Heart left ventricle (tissue), 16 donors: ENCODE data around the gene SOX2. TPM values are rescaled to one million over a fixed set of nuclear protein-coding genes. Genes with fewer than 3 reads are reported as not detected.

Experiments used
- ATAC-seq, 4 donors: fragments of 200-7000 bp; cut with Tn5 transposase; one replicate each; pipeline ENCODE4 v1.9.1; 2020 to 2022; ENCODE audit warnings: moderate library complexity in 4 of 4, mild to moderate bottlenecking in 3 of 4, moderate number of reproducible peaks in 1 of 4
- DNase-seq, 5 donors: peaks; one replicate each; pipeline ENCODE4 v3.0.0-alpha.2; 2020
- H3K27ac ChIP-seq, 12 donors: fragments of 200-600 bp; sonication (generic) in 4 of 12; one replicate each; pipeline versions ENCODE4 v1.5.0 to v1.8.0; 2016 to 2022; ENCODE audit warnings: mild to moderate bottlenecking in 2 of 12
- H3K27me3 ChIP-seq, 9 donors: fragments of 200-600 bp; sonication (generic) in 2 of 9; one replicate each; pipeline versions ENCODE4 v1.5.1 to v1.8.0; 2016 to 2022; ENCODE audit warnings: mild to moderate bottlenecking in 3 of 9
- H3K36me3 ChIP-seq, 9 donors: fragments of 200-600 bp; sonication (generic) in 2 of 9; one replicate each; pipeline versions ENCODE4 v1.5.0 to v1.8.0; 2018 to 2022; ENCODE audit warnings: mild to moderate bottlenecking in 2 of 9
- H3K4me1 ChIP-seq, 12 donors: fragments of 200-600 bp; sonication (generic) in 4 of 12; one replicate each; pipeline versions ENCODE4 v1.5.0 to v1.8.0; 2016 to 2022; ENCODE audit warnings: mild to moderate bottlenecking in 3 of 12
- H3K4me3 ChIP-seq, 12 donors: fragments of 200-600 bp; sonication (generic) in 4 of 12; one replicate each; pipeline versions ENCODE4 v1.5.0 to v1.8.0; 2017 to 2022; ENCODE audit warnings: mild to moderate bottlenecking in 9 of 12, moderate library complexity in 4 of 12
- H3K9me3 ChIP-seq, 12 donors: fragments of 200-600 bp; sonication (generic) in 4 of 12; one replicate each; pipeline versions ENCODE4 v1.5.0 to v1.8.0; 2016 to 2022; ENCODE audit warnings: mild to moderate bottlenecking in 1 of 12
- POLR2A ChIP-seq, 2 donors: fragments of 450-650 bp; IDR thresholded peaks; one replicate each; pipeline ENCODE4 v1.6.1; 2017; ENCODE audit warnings: antibody characterized with exemption in 2 of 2, mild to moderate bottlenecking in 2 of 2, moderate library complexity in 2 of 2
- WGBS, 4 donors: extraction: QIAGEN DNeasy Blood & Tissue Kit in 2 of 4; methylation state at CpG; one replicate each; pipeline versions ENCODE4 v1.1.5 to v1.1.7; 2013 to 2018; 5-methylcytosine and 5-hydroxymethylcytosine counted together
- intact Hi-C, 10 donors: fragments of 100-400 bp; cut with DNase I; formaldehyde crosslinking; loops; one replicate each; pipeline versions ENCODE4 v1.11.1 to v1.14.2; 2022
- polyA plus RNA-seq, 2 donors: library from polyadenylated mRNA; stranded (reverse); fragments of 200-250 nt; gene quantifications; one replicate each; pipeline ENCODE4 v1.2.3, GENCODE V29; 2013
- total RNA-seq, 9 donors: library from RNA; depleted of rRNA in 2 of 9; stranded (reverse); fragments of >200 nt in 2 of 9; fragmentation: NEBNext Ultra II Directional in 3 of 9; extraction: Animal tissue kit (Norgen Biotek cat#: 25700) in 3 of 9; gene quantifications; one replicate each; pipeline versions ENCODE4 v1.1.0 to v1.2.4, GENCODE V29; 2016 to 2023
- TF ChIP-seq, protein P1 (sequence below), 12 donors: fragments of 200-600 bp; sonication (generic) in 4 of 12; IDR thresholded peaks; one replicate each; pipeline versions ENCODE4 v1.5.0 to v1.8.0; 2018 to 2022; ENCODE audit warnings: antibody characterized with exemption in 12 of 12, mild to moderate bottlenecking in 5 of 12
- donor health status: ischemic (EF 13 %, LVEDD 7.1; RV severe dilation, severe dysfunction).
- donor health status: healthy with polysubstance abuse.
- donor health status: DM: no; HTN: yes; CAD: no.
- donor health status: DM: no; HTN: no; CAD: no.
- donor health status: ischemic (EF 25% LVEDD 6.9; RV normal size, moderate dysfunction).
- donor health status: ischemic (EF 25% LVEDD 5.7; RV mildly dilated, moderate dysfunction).
- donor health status: healthy.
- donor health status: DM: yes; HTN: yes; CAD: no.
- donor health status: ischemic (EF 35%, LVEDD 5.7; RV mildly dilated, moderate dysfunction).
- donor health status: nonischemic (EF 11% LVEDD 7.7; RV severe dilation, severe dysfunction).
- donor health status: DM: yes; HTN: yes; CAD: no.
- donor health status: PGD.
- donor health status: ischemic (EF 29% LVEDD 5.4; RV normal size, mild dysfunction).
- donor health status: nonischemic (EF 23%, LVEDD 6.1; RV moderate dilation, normal function).

SOX2 gene
- total and polyA plus RNA-seq, 11 donors, result 0.09 to 1.1 (median 0.23) TPM; not detected in 5

DNA sequence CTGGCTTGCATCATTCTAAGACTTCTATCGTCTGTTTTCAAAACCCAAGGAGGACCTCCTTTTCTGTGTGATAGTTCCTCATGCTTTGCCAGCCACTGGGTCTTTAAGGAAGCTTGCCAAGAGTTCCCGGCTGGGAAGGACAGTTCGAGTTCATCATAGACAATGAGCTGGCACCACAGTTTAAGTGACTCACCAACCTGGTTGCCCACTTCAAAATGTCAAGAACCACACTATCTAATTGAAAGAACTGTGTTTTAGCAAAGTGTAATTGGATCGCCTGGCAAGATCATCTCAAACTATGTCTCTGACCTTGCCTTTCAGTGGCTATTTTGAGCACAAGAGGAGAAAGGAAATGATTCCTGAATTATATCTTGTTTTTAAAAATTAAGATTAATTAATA, 27.9 kb downstream of the SOX2 start:
- DNase-seq (no peak), ATAC-seq (no peak)
- WGBS, 4 donors, result 59 to 65% (median 61%) methylated on average over 4 of the region's 4 CpGs
- intact Hi-C loops, result no loop called here
- Histone ChIP-seq H3K27me3 (peaks cover 0 to 48% (median 3%) of the 10 kb centered on the region in 9 donors), H3K36me3 (no peaks in the 10 kb centered on the region), H3K4me3 (no peak overlapping the region), H3K4me1 (no peaks in the 10 kb centered on the region), H3K9me3 (no peaks in the 10 kb centered on the region), H3K27ac (no peak overlapping the region)
- no peak for TF ChIP-seq POLR2A (IDR thresholded peaks at IDR 0.05)
- TF ChIP-seq, protein P1, sequence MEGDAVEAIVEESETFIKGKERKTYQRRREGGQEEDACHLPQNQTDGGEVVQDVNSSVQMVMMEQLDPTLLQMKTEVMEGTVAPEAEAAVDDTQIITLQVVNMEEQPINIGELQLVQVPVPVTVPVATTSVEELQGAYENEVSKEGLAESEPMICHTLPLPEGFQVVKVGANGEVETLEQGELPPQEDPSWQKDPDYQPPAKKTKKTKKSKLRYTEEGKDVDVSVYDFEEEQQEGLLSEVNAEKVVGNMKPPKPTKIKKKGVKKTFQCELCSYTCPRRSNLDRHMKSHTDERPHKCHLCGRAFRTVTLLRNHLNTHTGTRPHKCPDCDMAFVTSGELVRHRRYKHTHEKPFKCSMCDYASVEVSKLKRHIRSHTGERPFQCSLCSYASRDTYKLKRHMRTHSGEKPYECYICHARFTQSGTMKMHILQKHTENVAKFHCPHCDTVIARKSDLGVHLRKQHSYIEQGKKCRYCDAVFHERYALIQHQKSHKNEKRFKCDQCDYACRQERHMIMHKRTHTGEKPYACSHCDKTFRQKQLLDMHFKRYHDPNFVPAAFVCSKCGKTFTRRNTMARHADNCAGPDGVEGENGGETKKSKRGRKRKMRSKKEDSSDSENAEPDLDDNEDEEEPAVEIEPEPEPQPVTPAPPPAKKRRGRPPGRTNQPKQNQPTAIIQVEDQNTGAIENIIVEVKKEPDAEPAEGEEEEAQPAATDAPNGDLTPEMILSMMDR (IDR thresholded peaks at IDR 0.05), result no peak

- H3K9me3 ChIP-seq, result no peaks in the 10 kb centered on the region
- DNase-seq (no peak), ATAC-seq (no peak)
- no peak overlapping the region for H3K4me3 ChIP-seq
- intact Hi-C loops, result no loop called here
- 24 to 39% (median 28%) methylated on average over 6 of the region's 6 CpGs for WGBS, 4 donors
- H3K27me3 ChIP-seq, result peaks cover 0 to 53% (median 4%) of the 10 kb centered on the region in 9 donors
- H3K4me1 ChIP-seq, result no peaks in the 10 kb centered on the region
- TF ChIP-seq POLR2A (IDR thresholded peaks at IDR 0.05), result no peak
- H3K36me3 ChIP-seq, result no peaks in the 10 kb centered on the region
- H3K27ac ChIP-seq, result no peak overlapping the region
Measured at GRCh38 chr3:181741417-181741816, 29.7 kb downstream of the SOX2 start.

DNA sequence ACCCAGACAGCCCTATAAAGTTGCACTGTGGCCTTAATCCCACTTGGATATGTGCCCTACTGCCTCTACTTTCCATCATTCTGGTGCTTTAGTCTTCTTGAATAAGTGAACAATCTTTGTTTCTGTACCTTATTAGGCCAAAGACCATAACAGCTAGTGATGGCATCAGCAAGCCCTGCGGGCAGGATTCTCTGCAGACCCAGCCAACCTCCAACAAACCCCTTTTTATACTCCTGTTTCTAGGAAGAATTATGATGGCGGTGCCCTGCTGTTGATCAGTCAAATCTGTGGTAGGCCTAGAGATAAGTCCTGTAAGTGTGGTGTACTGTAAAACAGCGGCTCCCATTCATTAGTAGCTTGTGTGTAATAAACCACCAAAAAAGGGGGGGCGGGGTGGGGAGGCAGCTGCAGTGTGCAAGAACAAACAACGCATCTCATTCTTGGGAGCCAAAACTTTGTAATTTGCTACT, 40.5 kb downstream of the SOX2 start:
- WGBS, 4 donors, result 55 to 81% (median 78%) methylated on average over 5 of the region's 5 CpGs
- peaks cover 0 to 48% (median 8%) of the 10 kb centered on the region in 9 donors for H3K27me3 ChIP-seq

DNA sequence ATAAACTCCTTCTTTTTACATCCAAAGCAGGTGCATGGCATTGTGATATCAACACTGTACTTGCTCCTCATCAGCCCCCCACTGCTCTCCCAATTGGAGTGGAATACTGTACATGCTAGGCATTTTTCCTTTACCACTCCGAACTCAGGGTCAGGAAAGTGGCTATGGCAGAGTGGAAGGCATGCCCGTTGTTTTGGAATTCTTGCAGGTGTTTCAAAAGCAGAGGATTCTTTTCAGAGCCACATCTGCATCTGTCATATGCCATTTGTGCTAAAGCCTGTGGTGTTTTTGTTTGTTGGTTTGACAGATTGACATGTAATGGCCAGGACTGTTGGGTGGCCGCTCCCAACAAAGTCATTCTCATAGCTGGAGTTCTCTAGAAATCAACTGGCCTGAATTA, 41.7 kb downstream of the SOX2 start:
- intact Hi-C loops, result no loop called here
- ATAC-seq, result no peak
- no peaks in the 10 kb centered on the region for H3K9me3 ChIP-seq
- H3K27ac ChIP-seq, result no peak overlapping the region
- no peaks in the 10 kb centered on the region for H3K4me1 ChIP-seq
- DNase-seq, result no peak
- WGBS, 4 donors, result 57 to 62% (median 61%) methylated on average over 3 of the region's 3 CpGs
- H3K36me3 ChIP-seq, result no peaks in the 10 kb centered on the region
- no peak for TF ChIP-seq POLR2A (IDR thresholded peaks at IDR 0.05)
- TF ChIP-seq, protein P1 (IDR thresholded peaks at IDR 0.05), result no peak
- H3K4me3 ChIP-seq, result no peak overlapping the region
- H3K27me3 ChIP-seq, result peaks cover 0 to 50% (median 8%) of the 10 kb centered on the region in 9 donors

More for the DNA sequence above, 40.5 kb downstream of the SOX2 start:
- Histone ChIP-seq H3K9me3 (no peaks in the 10 kb centered on the region), H3K36me3 (no peaks in the 10 kb centered on the region), H3K27ac (no peak overlapping the region), H3K4me3 (no peak overlapping the region), H3K4me1 (no peaks in the 10 kb centered on the region)
- TF ChIP-seq, protein P1 (IDR thresholded peaks at IDR 0.05), result no peak
- no peak for TF ChIP-seq POLR2A (IDR thresholded peaks at IDR 0.05)
- intact Hi-C loops, result no loop called here
- DNase-seq, result no peak
- ATAC-seq, result no peak

GRCh38 chr3:181755959-181756358, 44.2 kb downstream of the SOX2 start:
- Histone ChIP-seq H3K4me1 (no peaks in the 10 kb centered on the region), H3K27ac (no peak overlapping the region), H3K9me3 (no peaks in the 10 kb centered on the region), H3K36me3 (no peaks in the 10 kb centered on the region), H3K27me3 (peaks cover 0 to 54% (median 11%) of the 10 kb centered on the region in 9 donors), H3K4me3 (no peak overlapping the region)
- WGBS, 4 donors, result 20 to 33% (median 28%) methylated on average over 3 of the region's 3 CpGs
- TF ChIP-seq, protein P1 (IDR thresholded peaks at IDR 0.05), result no peak
- TF ChIP-seq POLR2A (IDR thresholded peaks at IDR 0.05), result no peak
- DNase-seq (no peak), ATAC-seq (no peak)
- intact Hi-C loops, result no loop called here
